ENCODE data around the gene IDUA. TPM values are rescaled to one million over a fixed set of nuclear protein-coding genes. Genes with fewer than 3 reads are reported as not detected.
"Not testable (repeated sequence)": the region's sequence is repeated elsewhere in the genome, so short reads cannot be mapped to it uniquely, and the experiment has no call there.

IDUA gene
- total RNA-seq, 1 donor from 2014 or later, result 7.1 TPM

- DNase-seq (ENCODE audit: low read depth), result no peak
- H3K27me3 ChIP-seq (ENCODE audit: control insufficient read depth, insufficient read depth, low read length), result peaks cover 50% of the 10 kb centered on the region
- H3K4me3 ChIP-seq (ENCODE audit: low read depth, low read length), result no peak overlapping the region
- no peak for TF ChIP-seq CTCF (IDR thresholded peaks at IDR 0.05; ENCODE audit: insufficient read depth, low read length, poor library complexity, severe bottlenecking)
- no peaks in the 10 kb centered on the region for H3K36me3 ChIP-seq (ENCODE audit: control insufficient read depth, insufficient read depth, low read length)
Observed at GRCh38 chr4:1051472-1051871, 64.6 kb downstream of the IDUA start.

- no peak for TF ChIP-seq CTCF (IDR thresholded peaks at IDR 0.05; ENCODE audit: insufficient read depth, low read length, poor library complexity, severe bottlenecking)
- H3K4me3 ChIP-seq (ENCODE audit: low read depth, low read length), result no peak overlapping the region
- H3K36me3 ChIP-seq (ENCODE audit: control insufficient read depth, insufficient read depth, low read length), result no peaks in the 10 kb centered on the region
- DNase-seq (ENCODE audit: low read depth), result no peak
- peaks cover 58% of the 10 kb centered on the region for H3K27me3 ChIP-seq (ENCODE audit: control insufficient read depth, insufficient read depth, low read length)
Observed at GRCh38 chr4:1052231-1052671, 65.4 kb downstream of the IDUA start.

- no peak for DNase-seq (ENCODE audit: low read depth)
- TF ChIP-seq CTCF (IDR thresholded peaks at IDR 0.05; ENCODE audit: insufficient read depth, low read length, poor library complexity, severe bottlenecking), result no peak
- H3K36me3 ChIP-seq (ENCODE audit: control insufficient read depth, insufficient read depth, low read length), result no peaks in the 10 kb centered on the region
- H3K4me3 ChIP-seq (ENCODE audit: low read depth, low read length), result no peak overlapping the region
- H3K27me3 ChIP-seq (ENCODE audit: control insufficient read depth, insufficient read depth, low read length), result peaks cover 63% of the 10 kb centered on the region
Observed at GRCh38 chr4:1053080-1053661, 66.3 kb downstream of the IDUA start.

GRCh38 chr4:1053891-1054290 lies 67.0 kb downstream of the IDUA start:
- peaks cover 71% of the 10 kb centered on the region for H3K27me3 ChIP-seq (ENCODE audit: control insufficient read depth, insufficient read depth, low read length)
- H3K36me3 ChIP-seq (ENCODE audit: control insufficient read depth, insufficient read depth, low read length); DNase-seq (ENCODE audit: low read depth); H3K4me3 ChIP-seq (ENCODE audit: low read depth, low read length): not testable (repeated sequence)

Other genes with a start within 250 kb of the IDUA start
- 0.17 TPM in 1 of 2 replicates, not detected in the other for gene CPLX1, start 160.9 kb upstream of the IDUA start, total RNA-seq
- 105 and 131 TPM in 2 replicates for gene GAK, start 54.7 kb upstream of the IDUA start, total RNA-seq
- 16.0 and 20.5 TPM in 2 replicates for gene TMEM175, start 54.6 kb upstream of the IDUA start, total RNA-seq
- 14.8 and 17.3 TPM in 2 replicates for gene DGKQ, start 13.5 kb upstream of the IDUA start, total RNA-seq
- gene SLC26A1, start 6.4 kb downstream of the IDUA start, total RNA-seq, result 0.38 and 0.96 TPM in 2 replicates
- gene FGFRL1, start 24.6 kb downstream of the IDUA start, total RNA-seq, result 39.2 and 41.9 TPM in 2 replicates
- 5.2 and 13.0 TPM in 2 replicates for gene RNF212, start 126.5 kb downstream of the IDUA start, total RNA-seq
- gene SPON2, start 185.5 kb downstream of the IDUA start, total RNA-seq, result 9.7 and 10.9 TPM in 2 replicates

All from kidney epithelial cell (primary cell).